Measurements from ENCODE around the gene TCF3. TPM values are rescaled to one million over a fixed set of nuclear protein-coding genes. Genes with fewer than 3 reads are reported as not detected.

Gene TCF3
- total RNA-seq, 1 experiment from 2014 or later: 304 TPM

DNA sequence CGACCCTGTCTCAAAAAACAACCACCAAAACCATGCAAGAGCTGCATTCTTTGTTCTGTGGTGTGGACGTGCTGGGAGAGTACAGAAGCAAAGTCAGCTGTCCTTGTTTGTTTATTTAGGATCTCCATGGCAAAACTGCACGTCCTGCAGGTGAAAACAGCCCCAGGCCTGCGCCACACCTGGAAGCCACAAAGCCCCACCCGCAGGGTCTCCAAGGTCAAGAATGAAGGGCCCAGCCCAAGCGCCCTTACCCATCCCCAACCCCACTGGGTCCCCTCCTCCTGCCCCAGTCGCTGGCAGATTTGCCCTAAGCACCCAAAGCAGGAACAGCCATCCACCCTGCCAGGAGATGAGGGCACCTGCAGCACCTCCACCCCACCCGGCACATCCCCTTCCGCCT, 70.2 kb downstream of the TCF3 start:
- no CpG with 5 or more reads among the region's 9 CpGs for WGBS (ENCODE audit: extremely low coverage, insufficient read length, low lambda C conversion rate)
- Histone ChIP-seq H3K14ac (ENCODE audit: insufficient read depth, low read length) (no peak overlapping the region; the same call in 1 of the 2 replicates), H2BK5ac (ENCODE audit: insufficient read length, low read length) (no peak overlapping the region), H3K56ac (ENCODE audit: insufficient read length, low read depth, low read length) (no peak overlapping the region), H3K23me2 (ENCODE audit: insufficient read length, low read depth, low read length, poor library complexity, severe bottlenecking) (no peaks in the 10 kb centered on the region), H3K79me1 (ENCODE audit: insufficient read depth, low read depth, low read length, poor library complexity, severe bottlenecking) (peaks cover 7% of the 10 kb centered on the region), H3T11ph (ENCODE audit: low read length) (no peak overlapping the region), H3K9ac (ENCODE audit: extremely low read depth, insufficient read length, low read length) (no peak overlapping the region), H3K27ac (ENCODE audit: insufficient read length, low read depth, low read length) (no peak overlapping the region), H2BK15ac (ENCODE audit: low read depth, low read length) (no peak overlapping the region), H2BK20ac (ENCODE audit: low read depth, low read length, poor library complexity, severe bottlenecking) (no peak overlapping the region), H4K8ac (replicated peaks; ENCODE audit: insufficient read length, low read depth, low read length) (no peak overlapping the region), H3K4me2 (ENCODE audit: insufficient read depth, insufficient read length, low read length) (no peak overlapping the region), H3K79me2 (ENCODE audit: insufficient read depth, low read length) (peaks cover 7% of the 10 kb centered on the region; the same call in 1 of the 2 replicates), H3K4ac (ENCODE audit: low read depth, low read length) (no peak overlapping the region), H4K5ac (ENCODE audit: insufficient read length, low read depth, low read length) (no peak overlapping the region), H3K27me3 (ENCODE audit: insufficient read depth, low read length) (no peaks in the 10 kb centered on the region), H3K18ac (ENCODE audit: insufficient read length, low read depth, low read length) (no peak overlapping the region), H3K9me3 (ENCODE audit: control insufficient read depth, low read depth, low read length) (no peaks in the 10 kb centered on the region), H3K4me1 (ENCODE audit: insufficient read depth, low read length) (no peaks in the 10 kb centered on the region), H2AFZ (ENCODE audit: low read length) (no peak overlapping the region), H4K20me1 (ENCODE audit: control insufficient read depth, insufficient read depth, insufficient read length) (peaks cover 2% of the 10 kb centered on the region), H3K23ac (ENCODE audit: insufficient read length, low read depth, low read length) (no peak overlapping the region), H2BK12ac (ENCODE audit: insufficient read length, low read depth, low read length) (no peak overlapping the region), H4K91ac (ENCODE audit: insufficient read length, low read depth, low read length) (no peak overlapping the region), H2AK5ac (ENCODE audit: insufficient read length, low read length) (no peak overlapping the region), H2BK120ac (ENCODE audit: low read depth, low read length, poor library complexity, severe bottlenecking) (no peak overlapping the region)
- no peak for DNase-seq
- Mint-ChIP-seq H3K36me3 (ENCODE audit: insufficient read depth in 1 of 3, low read depth in 3 of 3) (peaks cover 37 to 78% (median 77%) of the 10 kb centered on the region in 3 experiments; a peak in 6 of 7 replicates), H3K9me3 (no peaks in the 10 kb centered on the region; a peak in 1 of 5 replicates), H3K27me3 (ENCODE audit: low read depth) (peaks cover 2% of the 10 kb centered on the region), H3K4me3 (no peak overlapping the region), H3K27ac (no peak overlapping the region), H3K4me1 (no peaks in the 10 kb centered on the region)
- no peak for TF ChIP-seq CTCF (conservative IDR thresholded peaks at IDR 0.05)

All from H9 (cell line).